ENCODE measurements around the gene SERPINF2.
"Not testable (repeated sequence)": the region's sequence is repeated elsewhere in the genome, so short reads cannot be mapped to it uniquely, and the experiment has no call there.

SERPINF2 gene

GRCh38 chr17:1764705-1765104, 22.0 kb downstream of the SERPINF2 start:
- DNase-seq: not testable (repeated sequence)

DNA sequence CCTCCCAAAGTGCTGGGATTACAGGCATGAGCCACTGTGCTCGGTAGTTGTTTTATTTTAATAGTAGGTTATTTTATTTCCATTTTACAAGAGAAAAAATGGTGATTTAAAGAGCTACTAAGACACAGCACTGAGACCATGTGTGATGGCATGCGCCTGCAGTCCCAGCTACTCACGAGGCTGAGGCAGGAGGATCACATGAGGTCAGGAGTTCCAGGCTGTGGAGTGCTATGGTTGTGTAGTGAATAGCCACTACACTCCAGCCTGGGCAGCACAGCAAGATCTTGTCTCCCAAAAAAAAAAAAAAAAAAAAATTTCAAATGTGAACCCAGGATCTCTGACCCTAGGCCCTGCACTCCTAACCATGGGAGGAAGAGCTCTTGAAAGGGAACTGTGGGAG, 22.9 kb downstream of the SERPINF2 start:
- no peak for DNase-seq

GRCh38 chr17:1766382-1767135, 23.9 kb downstream of the SERPINF2 start:
- DNase-seq: no peak

DNA sequence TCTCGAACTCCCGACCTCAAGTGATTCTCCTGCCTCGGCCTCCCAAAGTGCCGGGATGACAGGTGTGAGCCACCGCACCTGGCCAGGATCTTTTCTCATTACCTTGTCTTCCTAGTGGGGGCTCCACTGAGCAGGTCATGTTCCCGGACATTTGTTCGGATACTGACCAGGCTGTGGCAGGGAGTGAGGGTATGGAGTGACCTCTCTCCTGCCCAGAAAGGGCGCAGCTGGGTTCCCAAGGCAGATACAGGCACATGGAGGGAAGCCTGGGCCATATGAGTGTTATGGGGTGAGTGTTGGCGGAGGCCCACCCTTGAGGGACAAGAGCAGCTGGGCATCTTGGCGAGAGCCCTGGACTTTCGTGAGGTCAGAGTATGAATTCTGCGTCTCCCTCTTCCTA, 24.7 kb downstream of the SERPINF2 start:
- no peak for DNase-seq

- DNase-seq: no peak
These were observed 27.3 kb downstream of the SERPINF2 start for GRCh38 chr17:1769822-1770477.

DNA sequence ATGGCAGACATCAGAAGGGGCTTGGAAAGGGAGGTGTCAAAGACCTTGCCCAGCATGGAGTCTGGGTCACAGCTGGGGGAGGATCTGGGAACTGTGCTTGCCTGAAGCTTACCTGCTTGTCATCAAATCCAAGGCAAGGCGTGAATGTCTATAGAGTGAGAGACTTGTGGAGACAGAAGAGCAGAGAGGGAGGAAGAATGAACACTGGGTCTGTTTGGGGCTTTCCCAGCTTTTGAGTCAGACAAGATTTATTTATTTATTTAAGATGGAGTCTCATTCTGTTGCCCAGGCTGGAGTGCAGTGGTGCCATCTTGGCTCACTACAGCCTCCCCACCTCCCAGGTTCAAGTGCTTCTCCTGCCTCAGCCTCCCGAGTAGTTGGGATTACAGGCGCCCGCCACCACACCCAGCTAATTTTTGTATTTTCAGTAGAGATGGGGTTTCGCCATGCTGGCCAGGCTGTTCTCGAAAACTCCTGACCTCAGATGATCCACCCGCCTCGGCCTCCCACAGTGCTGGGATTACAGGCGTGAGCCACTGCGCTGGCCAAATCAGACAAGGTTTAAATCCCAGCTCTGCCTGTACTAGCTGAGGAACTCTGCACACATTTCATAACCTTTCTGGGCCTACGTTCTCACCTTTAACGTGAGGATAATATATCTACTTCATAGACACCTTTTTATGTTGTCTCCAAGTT, 30.5 kb downstream of the SERPINF2 start:
- not testable (repeated sequence) for DNase-seq

DNA sequence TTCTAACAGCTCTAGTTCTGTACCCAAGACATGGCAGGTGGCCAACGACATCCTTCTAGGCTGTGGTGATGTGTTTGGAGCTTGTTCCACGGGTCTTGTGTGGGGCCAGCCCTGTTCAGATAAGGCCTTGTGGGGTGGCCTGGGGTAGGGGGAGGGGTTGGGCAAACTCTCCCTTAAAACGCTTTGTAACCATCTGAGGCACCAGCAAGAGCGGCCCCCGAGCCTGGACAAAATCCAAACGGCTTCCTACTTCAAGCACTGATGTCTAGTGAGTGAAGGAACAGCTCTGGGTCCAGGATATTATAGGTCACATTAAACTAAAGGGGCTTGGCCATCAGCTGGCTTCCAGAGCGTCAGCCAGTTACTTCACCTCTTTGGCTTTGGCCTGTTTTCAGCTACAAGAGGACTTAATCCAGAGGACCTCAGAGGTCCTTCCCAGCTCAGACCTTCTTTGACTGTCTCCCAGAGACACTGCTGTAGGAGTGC, 31.1 kb downstream of the SERPINF2 start:
- no peak for DNase-seq

DNA sequence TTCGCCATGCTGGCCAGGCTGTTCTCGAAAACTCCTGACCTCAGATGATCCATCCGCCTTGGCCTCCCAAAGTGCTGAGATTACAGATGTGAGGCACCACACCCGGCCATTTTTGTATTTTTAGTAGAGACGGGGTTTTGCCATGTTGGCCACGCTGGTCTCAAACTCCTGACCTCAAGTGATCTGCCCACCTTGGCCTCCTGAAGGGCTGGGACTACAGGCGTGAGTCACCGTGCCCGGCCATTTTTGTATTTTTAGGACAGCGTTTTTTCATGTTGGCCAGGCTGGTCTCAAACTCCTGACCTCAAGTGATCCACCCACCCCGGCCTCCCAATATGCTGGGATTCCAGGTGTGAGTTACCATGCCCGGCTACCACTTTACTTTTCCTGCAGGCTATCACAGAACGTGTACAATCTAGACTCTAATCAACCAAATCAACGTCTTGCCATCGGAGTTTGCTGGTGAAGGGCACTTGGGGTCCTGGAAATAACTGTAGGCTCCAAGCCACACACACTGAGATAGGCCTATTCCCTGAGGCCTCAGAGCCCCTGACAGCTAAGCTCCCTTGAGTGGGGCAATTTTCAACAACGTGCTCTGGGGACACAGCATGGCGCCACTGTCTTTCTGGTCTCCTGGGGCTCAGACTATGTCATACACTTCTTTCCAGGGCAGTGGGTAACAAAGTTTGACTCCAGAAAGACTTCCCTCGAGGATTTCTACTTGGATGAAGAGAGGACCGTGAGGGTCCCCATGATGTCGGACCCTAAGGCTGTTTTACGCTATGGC, 31.9 kb downstream of the SERPINF2 start:
- no peak for DNase-seq

DNA sequence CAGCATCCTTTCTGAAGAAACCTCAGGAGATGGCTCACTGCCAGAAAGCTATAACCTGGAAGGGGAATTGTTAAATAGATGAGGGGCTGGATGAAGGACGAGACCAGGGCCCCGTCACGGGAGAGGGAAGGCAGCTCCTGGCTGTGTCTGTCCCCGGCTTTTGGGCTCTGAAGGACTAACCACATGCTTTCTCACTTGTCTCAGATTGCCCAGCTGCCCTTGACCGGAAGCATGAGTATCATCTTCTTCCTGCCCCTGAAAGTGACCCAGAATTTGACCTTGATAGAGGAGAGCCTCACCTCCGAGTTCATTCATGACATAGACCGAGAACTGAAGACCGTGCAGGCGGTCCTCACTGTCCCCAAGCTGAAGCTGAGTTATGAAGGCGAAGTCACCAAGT, 33.7 kb downstream of the SERPINF2 start:
- no peak for DNase-seq

DNA sequence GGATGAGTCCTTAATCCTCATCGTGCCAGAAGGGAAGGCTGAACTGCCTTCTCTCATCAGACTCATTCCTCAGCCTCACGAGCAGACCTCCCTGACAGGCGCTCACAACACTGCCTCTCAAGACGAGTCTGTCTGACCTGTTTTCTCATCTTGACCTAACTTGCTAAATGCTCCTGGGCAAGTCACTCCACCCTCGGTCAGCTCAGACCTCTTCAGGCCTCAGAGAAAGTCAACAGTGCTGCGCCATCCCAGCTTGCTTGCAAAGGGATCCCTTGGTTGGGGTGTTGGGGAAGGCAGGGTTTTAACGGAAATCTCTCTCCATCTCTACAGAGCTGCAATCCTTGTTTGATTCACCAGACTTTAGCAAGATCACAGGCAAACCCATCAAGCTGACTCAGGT, 34.2 kb downstream of the SERPINF2 start:
- DNase-seq: no peak

- no peak for DNase-seq
These were observed 37.0 kb downstream of the SERPINF2 start for GRCh38 chr17:1779571-1780131.

GRCh38 chr17:1782171-1782567, 39.5 kb downstream of the SERPINF2 start:
- DNase-seq: no peak

DNA sequence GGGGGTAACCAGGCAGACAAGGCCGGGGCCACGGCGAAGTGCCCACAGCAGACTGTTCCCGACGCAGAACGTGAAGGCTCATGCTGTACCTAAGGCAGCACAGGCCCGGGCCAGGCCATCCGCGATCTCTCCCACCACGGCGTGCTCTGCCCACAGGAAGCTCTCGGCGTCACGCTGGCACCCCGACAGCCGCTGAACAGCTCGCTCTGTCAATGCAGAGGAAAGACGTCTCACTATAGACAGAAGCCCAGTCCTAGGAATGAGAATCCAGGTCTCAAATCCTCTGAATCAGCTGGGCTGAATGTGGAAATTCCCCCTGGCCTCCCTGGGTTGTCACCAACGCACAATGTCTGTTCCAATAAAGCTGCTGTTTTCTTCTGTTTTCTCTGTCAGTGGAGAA, 40.6 kb downstream of the SERPINF2 start:
- DNase-seq: no peak

DNA sequence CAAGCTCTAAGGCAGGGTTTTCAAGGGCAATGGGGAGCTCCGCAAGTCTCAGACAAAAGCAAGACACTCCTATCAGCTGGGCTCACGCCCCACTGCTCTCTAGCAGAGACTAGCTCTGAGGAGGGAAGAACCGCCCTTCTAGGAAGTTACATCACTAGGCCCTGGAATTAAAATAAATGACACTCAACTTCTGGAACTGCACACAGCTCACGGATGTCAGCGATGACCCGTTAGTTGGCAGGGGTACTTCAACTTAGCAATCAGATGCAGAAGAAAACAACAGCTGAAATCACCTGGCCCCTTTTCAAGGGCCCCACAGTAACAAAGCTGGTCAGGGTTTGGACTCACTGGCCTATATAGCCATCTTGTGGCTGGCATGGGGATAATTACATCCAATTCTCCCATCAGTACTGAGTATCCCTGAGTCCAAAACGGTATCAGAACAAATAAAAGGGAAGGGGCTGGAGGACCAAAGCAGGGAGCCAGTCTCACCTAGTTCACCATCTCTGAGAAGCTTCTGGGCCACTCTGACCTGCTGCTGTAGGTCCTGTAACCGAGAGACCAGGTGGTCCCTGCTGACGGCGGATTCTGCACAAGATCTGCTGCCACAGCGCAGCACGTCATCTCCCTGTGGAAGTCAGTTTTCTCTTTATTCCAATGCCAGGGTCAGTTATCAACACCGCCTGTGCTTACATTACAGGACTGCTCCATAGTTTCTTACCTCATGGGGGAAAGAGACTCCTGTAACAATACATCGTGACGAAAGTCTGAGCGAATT, 41.4 kb downstream of the SERPINF2 start:
- no peak for DNase-seq

- DNase-seq: no peak
These were observed 43.3 kb downstream of the SERPINF2 start for GRCh38 chr17:1785930-1786329.

- DNase-seq: no peak
These were observed 44.0 kb downstream of the SERPINF2 start for GRCh38 chr17:1786708-1787107.

- DNase-seq: no peak
These were observed 44.7 kb downstream of the SERPINF2 start for GRCh38 chr17:1787301-1787902.

- DNase-seq: no peak
These were observed 47.3 kb downstream of the SERPINF2 start for GRCh38 chr17:1789936-1790335.

- DNase-seq: no peak
These were observed 50.1 kb downstream of the SERPINF2 start for GRCh38 chr17:1792495-1793446.

GRCh38 chr17:1793447-1793806, 50.8 kb downstream of the SERPINF2 start:
- no peak for DNase-seq

Data from NCI-H524 treated with DMSO at 0.1 percent for 48 hours (cell line).